ENCODE results near the gene OCA2. TPM values are rescaled to one million over a fixed set of nuclear protein-coding genes. Genes with fewer than 3 reads are reported as not detected.
"Not testable (repeated sequence)": the region's sequence is repeated elsewhere in the genome, so short reads cannot be mapped to it uniquely, and the experiment has no call there.

Gene OCA2
- total RNA-seq, 1 donor from 2014 or later: 1.2 TPM

DNA sequence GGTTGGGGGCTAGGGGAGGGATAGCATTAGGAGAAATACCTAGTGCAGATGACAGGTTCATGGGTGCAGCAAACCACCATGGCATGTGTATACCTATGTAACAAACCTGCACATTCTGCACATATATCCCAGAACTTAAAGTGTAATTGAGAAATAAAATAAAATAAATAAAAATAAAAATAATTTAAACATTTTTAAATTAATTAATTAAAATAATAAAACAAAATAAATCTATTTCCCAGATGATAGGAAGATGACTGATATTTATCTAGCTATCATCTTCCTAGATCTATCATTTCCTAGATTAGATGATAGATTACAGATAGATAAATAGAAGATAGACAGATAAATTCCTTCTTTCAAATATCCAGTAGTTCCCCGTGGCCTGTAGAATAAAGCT, 137.3 kb downstream of the OCA2 start:
- DNase-seq (ENCODE audit: extremely low spot score, unreplicated experiment): no peak
- Mint-ChIP-seq H3K4me1 (ENCODE audit: unreplicated experiment) (peaks cover 6% of the 10 kb centered on the region), H3K9me3 (ENCODE audit: unreplicated experiment) (peaks cover 5% of the 10 kb centered on the region), H3K27me3 (ENCODE audit: unreplicated experiment) (no peaks in the 10 kb centered on the region), H3K4me3 (ENCODE audit: unreplicated experiment) (no peak overlapping the region), H3K36me3 (ENCODE audit: unreplicated experiment) (no peaks in the 10 kb centered on the region), H3K27ac (ENCODE audit: unreplicated experiment) (no peak overlapping the region)
- TF ChIP-seq, protein P1, sequence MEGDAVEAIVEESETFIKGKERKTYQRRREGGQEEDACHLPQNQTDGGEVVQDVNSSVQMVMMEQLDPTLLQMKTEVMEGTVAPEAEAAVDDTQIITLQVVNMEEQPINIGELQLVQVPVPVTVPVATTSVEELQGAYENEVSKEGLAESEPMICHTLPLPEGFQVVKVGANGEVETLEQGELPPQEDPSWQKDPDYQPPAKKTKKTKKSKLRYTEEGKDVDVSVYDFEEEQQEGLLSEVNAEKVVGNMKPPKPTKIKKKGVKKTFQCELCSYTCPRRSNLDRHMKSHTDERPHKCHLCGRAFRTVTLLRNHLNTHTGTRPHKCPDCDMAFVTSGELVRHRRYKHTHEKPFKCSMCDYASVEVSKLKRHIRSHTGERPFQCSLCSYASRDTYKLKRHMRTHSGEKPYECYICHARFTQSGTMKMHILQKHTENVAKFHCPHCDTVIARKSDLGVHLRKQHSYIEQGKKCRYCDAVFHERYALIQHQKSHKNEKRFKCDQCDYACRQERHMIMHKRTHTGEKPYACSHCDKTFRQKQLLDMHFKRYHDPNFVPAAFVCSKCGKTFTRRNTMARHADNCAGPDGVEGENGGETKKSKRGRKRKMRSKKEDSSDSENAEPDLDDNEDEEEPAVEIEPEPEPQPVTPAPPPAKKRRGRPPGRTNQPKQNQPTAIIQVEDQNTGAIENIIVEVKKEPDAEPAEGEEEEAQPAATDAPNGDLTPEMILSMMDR (IDR thresholded peaks at IDR 0.05): no peak

DNA sequence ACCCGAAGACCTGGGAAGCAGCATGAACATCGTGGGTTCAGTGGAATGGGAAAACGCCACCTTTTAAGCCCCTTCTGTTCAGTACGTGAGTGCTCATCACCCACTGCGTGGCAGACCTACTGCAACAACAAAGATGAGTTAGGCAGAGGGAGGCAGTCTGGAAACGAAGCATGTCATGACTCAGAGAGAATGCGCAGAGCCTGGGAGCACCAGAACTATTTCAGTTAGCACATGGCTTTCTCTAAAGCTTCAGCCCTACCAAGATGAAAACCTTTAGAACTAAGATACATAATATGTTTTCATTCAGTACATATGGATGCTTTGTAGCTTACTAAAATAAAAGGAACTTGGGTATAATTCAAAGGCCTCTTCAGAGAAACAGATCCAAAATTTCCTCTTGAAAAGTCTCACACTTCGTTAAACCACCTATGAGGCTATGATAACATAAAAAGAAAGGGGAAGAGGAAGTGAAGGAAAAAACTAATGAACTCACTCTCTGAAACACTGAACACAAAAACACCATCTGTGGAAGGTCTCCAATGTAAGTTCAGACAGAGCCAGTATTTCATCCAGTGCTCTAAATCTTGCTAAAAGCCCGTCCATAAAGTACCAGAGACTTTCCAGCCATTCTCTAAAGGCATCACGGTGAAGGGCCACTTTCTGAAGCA, 140.1 kb downstream of the OCA2 start:
- peaks cover 5% of the 10 kb centered on the region for H3K9me3 Mint-ChIP-seq (ENCODE audit: unreplicated experiment)
- no peak for DNase-seq (ENCODE audit: extremely low spot score, unreplicated experiment)
- no peaks in the 10 kb centered on the region for H3K27me3 Mint-ChIP-seq (ENCODE audit: unreplicated experiment)
- H3K4me1 Mint-ChIP-seq (ENCODE audit: unreplicated experiment): no peaks in the 10 kb centered on the region
- no peak overlapping the region for H3K27ac Mint-ChIP-seq (ENCODE audit: unreplicated experiment)
- TF ChIP-seq, protein P1 (IDR thresholded peaks at IDR 0.05): no peak
- H3K36me3 Mint-ChIP-seq (ENCODE audit: unreplicated experiment): no peaks in the 10 kb centered on the region
- H3K4me3 Mint-ChIP-seq (ENCODE audit: unreplicated experiment): no peak overlapping the region

- Mint-ChIP-seq H3K36me3 (ENCODE audit: unreplicated experiment) (no peaks in the 10 kb centered on the region), H3K4me1 (ENCODE audit: unreplicated experiment) (no peaks in the 10 kb centered on the region), H3K27me3 (ENCODE audit: unreplicated experiment) (no peaks in the 10 kb centered on the region), H3K27ac (ENCODE audit: unreplicated experiment) (no peak overlapping the region), H3K9me3 (ENCODE audit: unreplicated experiment) (no peaks in the 10 kb centered on the region), H3K4me3 (ENCODE audit: unreplicated experiment) (no peak overlapping the region)
- TF ChIP-seq, protein P1 (IDR thresholded peaks at IDR 0.05): no peak
- DNase-seq (ENCODE audit: extremely low spot score, unreplicated experiment): no peak
Observed at GRCh38 chr15:27956285-27956684, 142.8 kb downstream of the OCA2 start.

- no peaks in the 10 kb centered on the region for H3K4me1 Mint-ChIP-seq (ENCODE audit: unreplicated experiment)
- no peaks in the 10 kb centered on the region for H3K9me3 Mint-ChIP-seq (ENCODE audit: unreplicated experiment)
- H3K27ac Mint-ChIP-seq (ENCODE audit: unreplicated experiment): no peak overlapping the region
- H3K36me3 Mint-ChIP-seq (ENCODE audit: unreplicated experiment): no peaks in the 10 kb centered on the region
- TF ChIP-seq, protein P1 (IDR thresholded peaks at IDR 0.05): no peak
- no peaks in the 10 kb centered on the region for H3K27me3 Mint-ChIP-seq (ENCODE audit: unreplicated experiment)
- DNase-seq (ENCODE audit: extremely low spot score, unreplicated experiment): no peak
- no peak overlapping the region for H3K4me3 Mint-ChIP-seq (ENCODE audit: unreplicated experiment)
Observed at GRCh38 chr15:27955087-27955486, 144.0 kb downstream of the OCA2 start.

- H3K27me3 Mint-ChIP-seq (ENCODE audit: unreplicated experiment); H3K36me3 Mint-ChIP-seq (ENCODE audit: unreplicated experiment); H3K4me1 Mint-ChIP-seq (ENCODE audit: unreplicated experiment); H3K9me3 Mint-ChIP-seq (ENCODE audit: unreplicated experiment); H3K27ac Mint-ChIP-seq (ENCODE audit: unreplicated experiment); H3K4me3 Mint-ChIP-seq (ENCODE audit: unreplicated experiment); DNase-seq (ENCODE audit: extremely low spot score, unreplicated experiment): not testable (repeated sequence)
Observed at GRCh38 chr15:27952593-27952992, 146.5 kb downstream of the OCA2 start.
